ENCODE results near the gene ABCF3. TPM values are rescaled to one million over a fixed set of nuclear protein-coding genes. Genes with fewer than 3 reads are reported as not detected.
A peak's percentile ranks its signal among the peaks of the same experiment; 100 is the strongest.

The ABCF3 gene
- total and polyA plus RNA-seq, 8 donors: 57.6 to 75.2 (median 67.8) TPM

DNA sequence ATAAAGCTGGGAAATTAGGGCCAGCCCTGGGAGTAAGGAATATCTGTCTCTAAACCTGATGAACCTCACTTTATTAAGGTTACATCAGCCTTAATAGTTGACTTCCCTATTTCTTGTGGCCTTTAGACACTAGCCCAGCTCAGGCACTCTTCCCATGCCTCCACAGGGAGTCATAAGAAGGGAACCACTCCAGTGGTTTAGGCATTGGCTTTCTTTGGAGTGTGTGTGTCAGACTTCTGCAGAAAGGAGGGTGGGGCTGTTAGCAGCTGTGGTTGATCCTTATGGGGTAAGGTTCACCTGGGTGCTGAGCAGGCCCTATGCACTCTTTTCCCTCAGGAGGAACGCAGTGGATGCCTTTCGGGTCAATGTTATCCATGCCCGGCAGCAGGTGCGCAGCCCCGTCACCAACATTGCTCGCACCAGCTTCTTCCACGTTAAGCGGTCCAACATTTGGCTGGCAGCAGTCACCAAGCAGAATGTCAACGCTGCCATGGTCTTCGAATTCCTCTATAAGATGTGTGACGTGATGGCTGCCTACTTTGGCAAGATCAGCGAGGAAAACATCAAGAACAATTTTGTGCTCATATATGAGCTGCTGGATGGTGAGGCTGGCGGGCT lies 7.4 kb upstream of the ABCF3 start:
- DNase-seq (no peak), ATAC-seq (no peak)
- TF ChIP-seq CTCF (IDR thresholded peaks at IDR 0.05): no peak
- Histone ChIP-seq H3K36me3 (peaks cover 11 to 68% of the 10 kb centered on the region in 2 donors), H3K27ac (peak overlapping the region in 1 of 2 donors; percentile 13), H3K4me1 (peaks cover 19 to 54% of the 10 kb centered on the region in 2 donors), H3K9me3 (no peaks in the 10 kb centered on the region), H3K4me3 (peak overlapping the region in 1 of 2 donors; percentile 95), H3K27me3 (no peaks in the 10 kb centered on the region)
- intact Hi-C loops (cut with DNase I): no loop called here

GRCh38 chr3:184180165-184180564 lies 5.8 kb upstream of the ABCF3 start:
- Histone ChIP-seq H3K27ac (peak overlapping the region in 1 of 2 donors; percentile 1), H3K27me3 (no peaks in the 10 kb centered on the region), H3K4me1 (peaks cover 19 to 52% of the 10 kb centered on the region in 2 donors), H3K36me3 (peaks cover 11 to 79% of the 10 kb centered on the region in 2 donors), H3K4me3 (no peak overlapping the region), H3K9me3 (no peaks in the 10 kb centered on the region)
- intact Hi-C loops (cut with DNase I): no loop called here
- no peak for TF ChIP-seq CTCF (IDR thresholded peaks at IDR 0.05)
- DNase-seq: no peak
- ATAC-seq: no peak

DNA sequence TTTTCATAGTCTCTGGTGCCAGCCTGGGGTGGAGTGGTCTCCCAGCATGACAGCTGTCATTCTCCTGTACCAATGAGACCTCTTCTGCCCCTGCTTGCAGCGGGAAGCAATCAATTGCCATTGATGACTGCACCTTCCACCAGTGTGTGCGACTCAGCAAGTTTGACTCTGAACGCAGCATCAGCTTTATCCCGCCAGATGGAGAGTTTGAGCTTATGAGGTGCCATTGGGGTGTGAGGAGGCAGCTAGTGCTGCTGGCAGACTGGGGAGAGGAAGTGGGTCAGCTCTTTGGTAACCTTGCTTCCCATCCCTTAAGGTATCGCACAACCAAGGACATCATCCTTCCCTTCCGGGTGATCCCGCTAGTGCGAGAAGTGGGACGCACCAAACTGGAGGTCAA lies 4.4 kb upstream of the ABCF3 start:
- H3K36me3 ChIP-seq: peaks cover 11 to 79% of the 10 kb centered on the region in 2 donors
- intact Hi-C loops (cut with DNase I): no loop called here
- no peak overlapping the region for H3K27ac ChIP-seq
- ATAC-seq (no peak), DNase-seq (no peak)
- H3K4me3 ChIP-seq: no peak overlapping the region
- H3K4me1 ChIP-seq: peaks cover 13 to 44% of the 10 kb centered on the region in 2 donors
- no peaks in the 10 kb centered on the region for H3K27me3 ChIP-seq
- no peaks in the 10 kb centered on the region for H3K9me3 ChIP-seq
- TF ChIP-seq CTCF (IDR thresholded peaks at IDR 0.05): no peak

- TF ChIP-seq CTCF (IDR thresholded peaks at IDR 0.05): no peak
- no peaks in the 10 kb centered on the region for H3K27me3 ChIP-seq
Measured at GRCh38 chr3:184183679-184184078, 2.3 kb upstream of the ABCF3 start.

DNA sequence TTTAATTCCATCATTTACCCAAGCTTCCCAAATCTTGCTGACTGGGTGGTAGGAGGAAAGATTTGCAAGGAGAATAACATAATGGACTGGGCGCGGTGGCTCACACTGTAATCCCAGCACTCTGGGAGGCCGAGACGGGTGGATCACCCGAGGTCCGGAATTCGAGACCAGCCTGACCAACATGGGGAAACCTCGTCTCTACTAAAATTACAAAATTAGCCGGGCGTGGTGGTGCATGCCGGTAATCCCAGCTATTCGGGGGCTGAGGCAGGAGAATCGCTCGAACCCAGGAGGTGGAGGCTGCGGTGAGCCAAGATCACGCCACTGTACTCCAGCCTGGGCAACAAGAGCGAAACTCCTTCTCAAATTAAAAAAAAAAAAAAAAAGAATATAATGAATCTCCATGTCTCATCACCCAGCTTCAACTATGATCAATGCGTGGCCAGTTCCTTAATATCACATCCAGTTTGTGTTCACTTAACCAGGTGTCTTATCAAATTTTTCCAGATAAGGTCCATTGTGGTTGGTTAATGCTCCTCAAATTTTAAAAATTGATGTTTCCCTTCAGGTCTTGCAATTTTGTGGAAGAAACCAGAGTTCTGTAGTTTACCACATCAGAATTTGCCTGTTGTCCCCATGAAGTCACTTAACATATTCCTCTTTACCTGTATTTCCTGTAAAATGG lies 1.3 kb upstream of the ABCF3 start:
- no peak for TF ChIP-seq CTCF (IDR thresholded peaks at IDR 0.05)
- peaks cover 11 to 73% of the 10 kb centered on the region in 2 donors for H3K36me3 ChIP-seq
- no peaks in the 10 kb centered on the region for H3K27me3 ChIP-seq
- intact Hi-C loops (cut with DNase I): no loop called here
- ATAC-seq (no peak), DNase-seq (no peak)
- peaks cover 12 to 44% of the 10 kb centered on the region in 2 donors for H3K4me1 ChIP-seq
- no peaks in the 10 kb centered on the region for H3K9me3 ChIP-seq
- H3K4me3 ChIP-seq: peak overlapping the region in 1 of 2 donors; percentile 89
- peak overlapping the region in 1 of 2 donors; percentile 87 for H3K27ac ChIP-seq

More at GRCh38 chr3:184183679-184184078, 2.3 kb upstream of the ABCF3 start:
- peaks cover 12 to 47% of the 10 kb centered on the region in 2 donors for H3K4me1 ChIP-seq
- no peak overlapping the region for H3K27ac ChIP-seq
- peaks cover 11 to 73% of the 10 kb centered on the region in 2 donors for H3K36me3 ChIP-seq
- ATAC-seq: no peak
- H3K4me3 ChIP-seq: no peak overlapping the region
- intact Hi-C loops (cut with DNase I): no loop called here
- DNase-seq: no peak
- H3K9me3 ChIP-seq: no peaks in the 10 kb centered on the region
